Measurements from ENCODE around the gene CST7.

CST7 gene

DNA sequence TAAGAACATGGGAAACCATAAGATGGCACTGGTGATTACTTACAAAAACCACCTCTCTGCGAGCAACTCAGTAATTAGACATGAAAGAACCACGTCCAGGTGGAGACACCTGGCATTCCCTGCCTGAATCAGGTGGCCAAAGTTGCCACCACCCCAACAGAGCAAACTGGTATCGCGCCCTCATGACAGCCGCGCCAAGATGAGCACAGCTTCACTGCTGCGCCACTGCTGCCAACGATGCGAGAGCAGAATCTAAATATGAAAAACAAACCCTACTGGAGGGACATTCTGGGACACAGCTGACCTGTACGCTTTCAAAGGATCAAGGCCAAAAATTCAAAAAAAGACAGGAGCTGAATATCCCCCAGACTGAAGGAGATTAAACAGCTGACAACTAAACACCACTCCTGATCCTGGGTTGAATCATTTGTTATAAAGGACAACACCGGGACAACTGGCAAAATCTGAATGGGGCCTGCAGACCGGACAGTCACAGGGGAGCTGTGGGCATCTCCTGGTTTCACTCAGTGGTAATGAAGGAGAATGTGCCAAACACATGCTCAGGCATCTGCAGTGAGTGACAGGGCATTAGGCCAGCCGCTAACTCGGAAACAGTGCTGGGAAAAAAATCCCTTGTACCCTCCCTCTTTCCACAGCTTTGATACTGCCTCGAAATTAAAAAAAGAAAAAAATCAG lies 17.4 kb downstream of the CST7 start:
- FAIRE-seq: no peak

DNA sequence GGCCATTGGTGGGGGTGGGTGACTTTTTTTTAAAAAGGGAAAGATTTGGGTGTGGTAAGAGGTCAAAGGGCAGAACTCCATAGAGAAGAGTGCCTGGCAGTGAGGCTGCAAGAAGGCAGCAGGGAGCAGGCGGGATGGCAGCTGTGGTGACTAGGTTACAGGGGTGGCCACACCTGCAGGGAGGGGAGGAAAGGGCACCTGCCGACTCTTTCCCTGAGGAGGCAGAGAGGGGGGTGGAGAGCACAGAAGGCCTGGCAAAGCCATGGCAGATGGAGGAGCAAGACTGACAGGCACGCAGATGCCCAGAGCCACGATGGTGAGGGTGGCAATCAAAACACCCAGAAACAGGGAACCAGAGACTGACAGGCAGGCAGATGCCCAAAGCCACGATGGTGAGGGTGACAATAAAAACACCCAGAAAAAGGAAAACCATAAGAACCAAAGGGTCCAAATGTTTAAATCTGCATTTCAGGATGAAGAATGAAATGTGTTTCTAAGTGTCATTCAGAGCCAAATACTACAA lies 19.3 kb downstream of the CST7 start:
- no peak for FAIRE-seq

DNA sequence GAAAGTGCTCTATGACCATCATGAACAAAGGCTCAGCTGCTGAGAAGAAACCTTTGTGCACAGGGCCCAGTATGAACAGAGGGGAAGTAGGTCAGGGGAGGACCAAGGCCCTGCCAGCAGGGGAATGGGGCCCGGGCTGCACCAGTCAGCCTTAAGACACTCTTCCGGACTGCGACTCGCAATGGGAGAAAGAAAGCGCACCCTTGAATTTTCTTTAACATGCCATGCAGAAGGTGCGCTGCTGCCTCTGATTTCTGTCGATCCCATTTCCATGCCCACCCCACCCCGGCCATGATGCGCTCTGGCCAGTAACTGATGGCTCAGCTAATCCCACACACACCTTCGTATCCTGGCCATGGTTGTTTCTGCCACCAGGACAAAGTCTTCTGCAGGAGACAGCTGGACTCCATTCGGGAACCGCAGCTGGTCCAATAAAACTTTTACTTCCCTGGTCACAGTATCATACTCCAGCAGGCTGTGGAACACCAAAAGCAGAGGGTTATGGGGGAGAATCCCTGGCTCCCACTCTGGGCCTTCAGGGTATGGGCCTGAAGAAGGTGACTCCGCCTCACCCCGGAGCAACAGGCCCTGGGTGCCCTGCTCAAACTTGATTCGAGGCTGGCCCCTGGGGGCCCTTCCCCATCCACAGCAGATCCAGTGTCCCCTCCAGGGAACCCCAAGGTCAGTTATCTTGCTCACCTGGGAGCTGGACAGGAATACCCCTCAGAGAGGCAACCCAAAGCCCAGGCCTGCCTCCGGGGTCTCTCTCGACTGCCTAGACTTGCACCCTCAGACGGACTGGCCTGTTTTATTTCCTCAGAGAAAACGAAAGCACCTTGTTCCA lies 20.3 kb downstream of the CST7 start:
- no peak for FAIRE-seq

DNA sequence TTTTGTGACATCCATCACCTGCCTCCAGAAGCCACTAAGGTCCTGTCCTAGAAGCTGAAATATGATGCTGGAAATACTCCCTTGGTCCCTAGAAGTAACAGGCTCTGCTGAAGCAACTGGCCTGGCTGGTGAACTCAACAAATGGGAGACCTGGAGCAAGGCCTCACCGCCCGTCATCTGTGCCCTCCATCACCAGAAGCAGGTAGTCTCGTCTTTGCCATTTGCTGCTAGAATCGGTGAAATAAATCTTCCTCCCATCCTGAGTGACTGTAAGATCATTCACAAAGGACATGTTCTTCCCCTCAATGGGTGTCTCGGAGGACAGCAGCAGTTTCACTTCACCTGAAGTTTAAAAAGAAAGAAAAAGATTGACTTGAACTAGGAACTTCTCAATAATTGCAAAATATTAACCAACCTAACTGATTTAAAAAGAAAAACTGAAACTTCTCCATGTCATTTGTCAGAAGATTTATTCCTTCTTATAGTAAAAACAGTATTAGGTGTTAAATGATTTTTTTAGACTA lies 21.0 kb downstream of the CST7 start:
- FAIRE-seq: no peak

DNA sequence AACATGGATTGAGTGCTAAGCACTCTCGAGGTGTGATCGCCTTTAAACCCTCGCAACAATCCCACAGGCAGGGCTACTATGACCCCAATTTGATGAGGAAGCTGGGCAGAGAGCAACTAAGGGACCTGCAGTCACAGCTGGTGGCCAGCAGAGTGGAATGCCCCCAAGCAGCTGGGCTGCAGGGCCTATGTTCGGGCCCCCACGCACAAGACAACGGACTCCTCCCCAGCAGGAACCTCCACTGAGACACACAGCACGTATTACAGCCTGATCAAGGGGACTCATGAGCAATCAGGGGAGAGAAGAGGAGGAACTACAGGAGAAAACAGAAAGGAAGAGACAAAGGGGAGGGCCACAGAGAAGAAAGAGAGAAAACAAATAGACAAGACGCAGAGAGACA lies 21.7 kb downstream of the CST7 start:
- FAIRE-seq: no peak

DNA sequence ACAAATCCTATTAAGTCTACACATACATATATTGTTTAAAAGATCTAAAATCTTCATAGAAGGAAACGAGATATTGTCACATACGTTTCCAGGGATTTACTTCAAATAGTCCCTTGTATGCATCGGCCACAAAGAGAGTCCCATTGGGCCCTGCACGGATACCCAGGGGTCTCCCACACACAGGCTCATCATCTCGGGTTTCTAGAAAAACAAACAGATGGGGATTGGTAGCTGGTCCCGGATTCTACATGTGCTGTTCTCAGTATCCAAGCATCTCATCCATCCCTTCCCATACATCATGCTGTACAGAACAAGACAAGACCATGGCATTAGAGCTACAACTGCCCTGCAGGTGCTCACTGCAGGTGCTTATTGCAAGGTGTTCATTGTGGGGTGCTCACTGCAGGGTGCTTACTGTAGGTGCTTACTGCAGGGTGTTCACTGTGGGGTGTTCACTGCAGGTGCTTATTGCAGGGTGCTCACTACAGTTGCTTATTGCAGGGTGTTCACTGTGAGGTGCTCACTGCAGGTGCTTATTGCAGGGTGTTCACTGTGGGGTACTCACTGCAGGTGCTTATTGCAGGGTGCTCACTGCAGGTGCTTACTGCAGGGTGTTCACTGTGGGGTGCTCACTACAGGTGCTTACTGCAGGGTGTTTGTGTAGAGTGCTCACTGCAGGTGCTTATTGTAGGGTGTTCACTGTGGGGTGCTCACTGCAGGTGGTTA lies 22.5 kb downstream of the CST7 start:
- FAIRE-seq: no peak

DNA sequence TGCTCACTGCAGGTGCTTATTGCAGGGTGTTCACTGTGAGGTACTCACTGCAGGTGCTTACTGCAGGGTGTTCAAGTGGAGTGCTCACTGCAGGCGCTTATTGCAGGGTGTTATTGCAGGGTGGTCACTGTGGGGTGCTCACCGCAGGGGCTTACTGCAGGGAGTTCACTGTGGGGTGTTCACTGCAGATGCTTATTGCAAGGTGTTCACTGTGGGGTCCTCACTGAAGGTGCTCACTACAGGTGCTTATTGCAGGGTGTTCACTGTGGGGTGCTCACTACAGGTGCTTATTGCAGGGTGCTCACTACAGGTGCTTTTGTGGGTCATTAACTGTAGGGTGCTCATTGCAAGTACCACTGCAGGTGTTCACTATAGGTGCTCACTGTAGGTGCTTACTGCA lies 23.3 kb downstream of the CST7 start:
- FAIRE-seq: no peak

DNA sequence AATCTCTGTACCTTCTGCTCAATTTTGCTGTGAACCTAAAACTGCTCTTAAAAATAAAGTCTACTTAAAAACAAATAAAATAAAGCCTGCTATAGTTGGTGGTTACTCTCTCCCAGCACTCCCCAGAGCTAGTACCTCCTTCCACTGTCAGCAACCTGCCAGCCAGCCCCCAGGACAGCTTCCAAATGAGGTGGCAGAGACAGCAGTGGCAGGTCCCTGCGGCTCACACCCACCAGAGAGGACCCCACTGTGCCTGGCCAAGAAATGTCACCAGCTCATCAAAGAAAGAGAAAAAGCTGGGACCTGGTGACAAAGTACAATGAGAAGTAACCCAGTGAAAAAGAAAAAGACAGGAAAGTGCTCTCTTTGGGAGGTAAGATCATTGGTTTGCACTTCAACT lies 28.3 kb downstream of the CST7 start:
- FAIRE-seq: no peak

DNA sequence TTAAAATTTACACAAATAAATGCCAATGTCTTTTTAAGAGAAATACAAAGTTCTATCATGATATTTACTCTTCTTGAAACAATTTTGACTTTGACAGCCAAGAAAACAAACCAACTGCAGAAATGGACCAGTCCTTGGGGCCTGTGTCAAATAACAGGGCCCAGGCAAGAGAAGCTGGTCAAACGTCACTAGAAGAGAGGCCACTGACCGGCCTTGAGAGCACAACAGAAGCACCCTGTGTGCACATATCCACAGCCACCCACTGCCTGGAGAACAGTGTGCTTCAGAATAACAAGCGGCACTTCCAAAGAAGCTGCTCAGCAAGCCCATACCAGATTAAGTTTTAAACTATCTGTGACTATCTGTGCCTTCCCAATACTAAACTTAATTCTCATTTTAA lies 28.7 kb downstream of the CST7 start:
- no peak for FAIRE-seq

DNA sequence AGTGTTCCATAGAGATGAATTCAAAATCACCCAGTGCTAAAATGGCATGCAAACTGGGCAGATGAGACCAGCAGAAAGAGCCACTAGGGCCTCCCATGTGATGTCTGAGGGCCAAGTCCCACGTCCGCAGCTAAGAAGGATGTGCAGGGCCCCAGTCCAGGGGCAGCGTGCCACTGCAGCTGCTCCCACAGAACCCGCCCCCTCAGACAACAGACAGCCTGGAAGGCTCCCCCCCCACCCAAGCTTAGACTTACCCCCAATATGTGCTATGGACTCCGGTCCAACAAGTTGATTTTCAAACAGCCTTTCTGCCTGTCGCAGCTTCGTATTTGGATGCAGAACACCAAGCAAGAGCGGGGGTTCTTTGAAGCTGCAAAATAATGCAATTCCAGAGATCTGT lies 29.4 kb downstream of the CST7 start:
- no peak for FAIRE-seq

DNA sequence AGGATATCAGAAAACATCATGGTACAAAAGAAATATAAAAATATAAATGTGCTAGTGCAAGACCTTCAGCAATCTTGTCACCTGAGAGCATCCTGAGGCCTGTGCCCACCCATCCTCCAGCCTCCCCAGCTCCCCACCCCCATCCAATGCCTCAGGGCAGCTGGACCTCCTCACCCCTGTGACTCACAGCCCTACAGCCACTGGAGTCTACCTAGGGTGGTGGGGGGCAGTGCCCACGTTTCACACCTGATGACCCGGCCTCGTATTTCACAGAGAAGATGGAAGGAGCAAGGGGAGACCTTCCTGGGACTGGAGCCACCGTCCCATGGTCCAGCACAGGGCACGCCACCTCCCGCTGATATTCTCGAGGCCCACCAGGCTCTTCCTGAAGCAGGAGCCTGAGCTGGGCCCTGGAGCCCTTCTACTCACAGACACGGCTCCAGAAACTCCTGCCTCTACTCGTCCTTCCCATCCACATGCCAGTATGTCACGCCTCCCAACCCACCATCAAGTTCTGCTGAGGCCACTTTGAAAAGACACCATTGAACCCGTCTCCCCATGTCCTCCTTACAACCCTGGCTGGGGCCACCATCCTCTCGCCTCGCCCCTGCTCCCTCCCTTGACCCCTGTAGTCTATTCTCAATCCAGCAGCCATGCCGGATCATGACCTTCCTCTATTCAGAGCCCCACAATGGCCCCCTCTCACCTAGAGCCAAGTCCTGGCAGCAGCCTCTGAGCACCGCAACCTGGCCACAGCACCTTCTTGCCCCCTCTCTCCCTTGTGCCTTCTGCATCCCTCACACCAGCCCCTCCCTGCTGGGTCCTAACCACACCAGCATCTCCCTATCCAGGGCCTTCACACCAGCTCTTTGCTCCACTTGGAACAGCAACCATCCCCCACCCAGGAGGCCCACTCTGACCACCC lies 30.2 kb downstream of the CST7 start:
- FAIRE-seq: no peak

DNA sequence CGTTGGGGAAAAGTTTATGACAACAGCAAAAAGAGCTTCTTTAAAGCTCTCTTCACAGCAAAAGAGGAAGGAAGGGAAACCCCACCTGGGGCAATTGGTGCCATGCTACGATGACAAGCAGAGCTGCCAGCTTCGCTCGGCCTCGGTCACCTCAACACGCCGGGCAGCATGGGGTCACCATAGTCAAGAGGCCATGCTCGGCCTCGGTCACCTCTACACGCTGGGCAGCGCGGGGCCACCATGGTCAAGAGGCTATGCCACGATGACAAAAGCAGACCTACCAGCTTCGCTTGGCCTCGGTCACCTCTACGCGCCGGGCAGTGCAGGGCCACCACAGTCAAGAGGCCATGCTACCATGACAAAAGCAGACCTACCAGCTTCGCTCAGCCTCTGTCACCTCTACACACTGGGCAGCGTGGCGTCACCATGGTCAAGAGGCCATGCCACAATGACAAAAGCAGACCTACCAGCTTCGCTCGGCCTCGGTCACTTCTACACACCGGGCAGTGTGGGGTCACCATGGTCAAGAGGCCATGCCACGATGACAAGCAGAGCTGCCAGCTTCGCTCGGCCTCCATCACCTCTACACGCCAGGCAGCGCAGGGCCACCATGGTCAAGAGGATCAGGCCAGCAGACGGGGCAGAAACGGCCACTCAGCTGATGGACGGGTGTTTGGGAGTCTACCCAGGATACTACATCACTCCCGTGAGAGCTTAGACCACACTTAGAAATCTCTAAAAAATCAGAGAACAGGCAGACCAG lies 31.4 kb downstream of the CST7 start:
- no peak for FAIRE-seq

DNA sequence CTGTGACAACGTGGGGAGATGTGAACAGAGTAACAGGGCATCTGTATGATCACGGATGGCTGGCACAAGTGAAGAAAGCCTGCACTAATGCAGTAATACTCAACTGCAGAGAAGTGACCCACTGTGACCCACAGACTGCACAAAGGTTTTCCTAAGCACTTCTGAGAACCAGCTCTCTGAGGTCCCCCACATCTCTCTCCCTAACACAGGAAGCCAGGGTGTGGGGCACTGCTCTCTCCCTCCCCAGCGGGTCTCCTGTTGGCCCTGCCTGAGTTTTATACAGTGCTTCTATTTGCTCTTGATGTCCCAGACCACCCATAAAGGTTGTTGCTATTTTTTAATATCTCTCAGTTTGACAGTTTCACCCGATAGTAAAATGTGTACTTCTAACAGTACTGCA lies 32.2 kb downstream of the CST7 start:
- no peak for FAIRE-seq

DNA sequence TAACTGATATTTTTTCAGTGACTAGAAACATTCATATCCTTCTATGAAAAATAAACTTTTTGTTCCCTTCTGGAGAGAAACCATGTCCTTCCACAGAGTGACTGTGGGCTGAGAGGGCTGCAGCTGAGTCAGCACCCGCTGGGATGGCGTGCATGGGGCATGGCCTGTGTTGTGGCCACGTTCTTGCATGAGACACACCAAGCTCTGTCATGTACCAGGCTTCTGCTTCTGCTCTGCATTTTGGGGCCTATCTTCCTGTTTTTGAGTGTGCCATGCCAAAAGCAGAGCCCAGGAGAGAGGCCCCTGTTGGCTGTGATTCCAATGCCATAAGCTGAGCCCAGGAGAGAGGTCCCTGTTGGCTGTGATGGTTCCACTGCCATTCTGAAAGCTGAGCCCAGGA lies 32.7 kb downstream of the CST7 start:
- FAIRE-seq: no peak

DNA sequence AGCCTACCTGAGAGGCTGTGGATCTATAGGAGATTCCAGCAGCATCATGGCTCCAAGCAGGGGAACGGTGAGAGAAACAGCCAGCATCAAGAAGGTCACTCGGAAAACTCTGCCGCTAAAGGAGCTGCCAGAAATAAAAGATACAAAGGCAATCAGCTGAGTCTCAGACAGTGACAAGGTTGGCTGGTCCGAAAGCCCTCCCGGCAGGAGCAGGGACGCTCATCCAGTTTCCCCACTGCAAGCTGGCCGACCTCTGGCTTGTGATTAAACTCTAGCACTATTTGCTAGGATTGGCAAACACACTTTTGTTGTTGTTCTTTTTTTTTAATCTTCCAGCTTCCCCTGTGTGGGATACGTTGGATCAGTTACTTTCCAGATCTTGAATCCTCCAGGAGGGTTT lies 34.8 kb downstream of the CST7 start:
- no peak for FAIRE-seq

DNA sequence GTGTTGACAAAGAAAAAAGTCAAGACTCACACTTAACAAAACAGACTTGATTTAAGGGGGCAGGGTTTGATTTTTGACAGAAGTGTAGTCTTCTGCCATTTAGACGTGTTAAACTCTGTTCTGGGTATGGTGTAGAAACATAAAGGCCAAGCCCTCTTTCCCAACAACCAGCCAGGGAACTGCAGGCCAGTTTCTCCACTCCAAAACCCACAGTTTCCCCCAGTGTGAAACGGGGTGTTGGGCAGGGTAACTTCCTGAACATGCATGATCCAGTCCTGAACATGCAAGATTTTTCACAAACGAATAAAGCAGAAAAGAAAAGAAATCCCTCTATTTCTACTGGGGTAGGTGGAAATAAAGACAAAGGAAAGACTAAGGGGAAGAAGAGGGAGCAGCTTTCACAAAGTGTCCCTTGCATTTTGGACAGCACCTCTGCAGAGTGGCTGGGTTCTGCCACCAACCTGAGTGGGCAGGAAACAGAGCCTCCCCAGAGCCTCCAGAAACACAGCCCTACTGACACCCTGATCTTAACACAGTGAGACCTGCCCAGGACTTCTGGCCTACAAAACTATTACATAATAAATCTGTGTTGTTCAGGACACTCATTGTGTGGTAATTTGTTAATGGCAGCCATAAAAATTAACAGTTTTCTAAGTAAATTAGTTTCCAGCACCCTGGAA lies 36.0 kb downstream of the CST7 start:
- FAIRE-seq: no peak

DNA sequence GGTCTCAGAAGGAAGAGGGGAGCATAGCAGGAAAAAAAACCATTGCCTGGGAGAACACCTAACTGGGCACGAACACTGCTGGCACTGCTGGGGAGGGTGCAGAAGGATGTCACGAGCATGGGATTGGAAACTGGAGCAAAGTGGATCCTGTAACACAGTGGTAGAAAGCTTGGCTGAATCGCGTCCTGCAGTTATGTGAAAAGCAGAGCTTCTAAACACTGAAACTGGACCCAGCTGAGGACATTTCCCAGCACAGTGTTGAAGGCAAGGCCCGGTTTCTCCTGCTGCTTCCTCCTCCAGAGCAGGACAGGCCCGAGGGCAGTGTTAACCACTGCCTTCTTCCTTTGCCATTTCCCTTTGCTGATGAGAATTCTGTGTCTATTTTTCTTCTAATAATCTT lies 36.7 kb downstream of the CST7 start:
- FAIRE-seq: no peak

DNA sequence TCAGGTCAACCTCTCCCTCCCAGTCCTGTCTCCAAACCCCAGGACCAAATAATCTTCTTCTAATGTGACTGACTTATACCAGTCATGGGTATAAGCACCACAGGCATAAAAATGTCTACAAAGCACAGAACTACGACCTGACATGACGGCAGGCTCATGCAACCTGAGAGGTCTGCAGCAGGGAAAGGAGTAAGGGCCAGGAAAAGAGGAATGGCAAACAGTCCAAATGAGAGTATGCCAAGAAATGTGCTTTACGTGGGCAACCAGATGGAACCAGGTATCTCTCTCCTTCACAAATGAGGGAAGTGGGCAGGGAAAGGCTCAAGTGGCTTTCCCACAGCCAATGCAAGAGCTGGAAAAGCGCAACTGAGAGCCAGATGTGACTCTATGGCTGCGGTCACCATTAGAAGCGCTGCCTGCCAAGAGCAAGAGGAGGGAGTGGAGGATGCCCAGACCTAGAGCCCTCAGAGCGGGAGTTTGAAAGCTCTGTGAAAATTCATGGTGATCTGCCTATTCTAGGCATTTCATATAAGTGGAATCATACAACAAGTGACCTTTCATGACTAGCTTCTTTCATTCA lies 37.5 kb downstream of the CST7 start:
- FAIRE-seq: no peak

DNA sequence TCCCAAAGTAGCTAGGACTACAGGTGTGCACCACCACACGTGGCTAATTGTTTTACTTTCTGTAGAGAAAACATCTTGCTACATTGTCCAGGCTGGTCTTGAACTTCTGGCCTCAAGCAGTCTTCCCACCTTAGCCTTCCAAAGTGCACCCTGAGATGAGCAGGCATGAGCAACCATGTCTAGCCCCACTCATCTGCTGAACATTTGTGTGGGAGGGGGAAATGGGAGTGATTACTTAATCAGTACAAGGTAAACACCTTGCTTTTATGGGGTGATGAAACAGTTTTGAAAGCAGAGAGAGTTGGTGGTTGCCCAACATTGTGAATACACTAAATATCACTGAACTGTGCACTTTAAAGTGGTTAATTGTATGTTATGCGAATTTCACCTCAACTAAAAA lies 38.2 kb downstream of the CST7 start:
- FAIRE-seq: no peak

Measured in TTC549 (cell line).